OCI-M2 (cell line): ENCODE data around the gene SLC35F1.
"Not testable (repeated sequence)": the region's sequence is repeated elsewhere in the genome, so short reads cannot be mapped to it uniquely, and the experiment has no call there.

Experiments used
- DNase-seq: peaks from one replicate; lab custom pipeline; 2025; ENCODE audit not compliant: unreplicated experiment; lab: John Stamatoyannopoulos, UW

SLC35F1 gene

GRCh38 chr6:117989086-117989485 lies 82.0 kb downstream of the SLC35F1 start:
- no peak for DNase-seq

DNA sequence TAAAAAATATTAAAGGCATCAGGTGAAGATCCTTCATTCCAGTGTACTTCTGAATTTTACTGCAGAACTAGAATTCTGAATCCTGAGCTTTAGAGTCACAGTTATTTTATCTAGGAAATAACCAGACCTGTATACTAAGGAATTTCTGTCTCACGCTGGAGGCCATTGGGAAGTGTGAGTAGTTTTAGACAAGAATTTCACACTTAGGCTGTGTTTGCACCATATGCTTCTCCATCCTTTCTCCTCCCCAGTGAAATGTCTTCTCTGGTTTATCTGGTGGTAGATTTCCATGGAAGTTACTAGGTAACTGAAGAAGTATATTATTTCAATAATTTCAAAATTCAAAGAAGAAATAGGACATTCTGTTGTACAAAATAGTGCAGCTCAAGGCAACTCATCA lies 83.1 kb downstream of the SLC35F1 start:
- DNase-seq, result no peak

- no peak for DNase-seq
These were observed 85.8 kb downstream of the SLC35F1 start for GRCh38 chr6:117992856-117993255.

DNA sequence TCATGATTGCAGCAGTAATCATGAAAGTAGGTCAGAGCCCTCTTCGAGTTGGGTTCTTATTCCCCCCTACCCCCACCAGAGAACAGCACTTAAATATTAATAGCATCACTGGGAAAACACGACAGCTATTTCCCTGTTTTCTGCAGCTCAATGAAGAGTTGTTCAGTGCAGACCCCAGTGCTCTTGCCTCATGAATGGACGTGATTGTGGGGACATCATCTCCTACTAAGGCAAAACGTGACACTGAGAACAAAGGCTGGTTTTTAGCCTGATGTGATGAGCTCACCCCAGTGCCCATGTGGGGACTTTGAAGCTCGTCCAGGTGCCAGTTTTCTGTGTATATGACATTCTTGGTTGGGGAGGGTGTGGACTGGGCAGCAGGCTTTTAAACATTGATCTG lies 105.9 kb downstream of the SLC35F1 start:
- DNase-seq, result no peak

DNA sequence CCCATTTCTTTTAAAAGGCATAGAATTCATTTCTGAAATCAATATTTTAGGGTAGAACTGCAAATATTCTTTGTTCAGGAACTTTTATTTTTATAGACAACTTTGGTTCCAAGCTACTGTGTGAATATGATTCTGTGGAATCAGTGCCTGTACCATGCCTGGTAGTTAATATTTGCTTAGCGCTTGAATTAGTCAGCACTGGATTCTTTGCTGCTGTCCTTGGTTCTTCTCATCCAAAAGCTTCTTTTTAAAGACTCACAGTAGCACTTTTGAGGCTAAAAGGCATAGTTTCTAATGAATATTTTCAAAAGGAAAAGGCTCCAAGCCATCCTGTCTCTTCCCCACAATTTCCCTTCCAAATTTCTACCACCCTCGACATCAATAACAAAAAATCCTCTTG lies 109.5 kb downstream of the SLC35F1 start:
- no peak for DNase-seq

DNA sequence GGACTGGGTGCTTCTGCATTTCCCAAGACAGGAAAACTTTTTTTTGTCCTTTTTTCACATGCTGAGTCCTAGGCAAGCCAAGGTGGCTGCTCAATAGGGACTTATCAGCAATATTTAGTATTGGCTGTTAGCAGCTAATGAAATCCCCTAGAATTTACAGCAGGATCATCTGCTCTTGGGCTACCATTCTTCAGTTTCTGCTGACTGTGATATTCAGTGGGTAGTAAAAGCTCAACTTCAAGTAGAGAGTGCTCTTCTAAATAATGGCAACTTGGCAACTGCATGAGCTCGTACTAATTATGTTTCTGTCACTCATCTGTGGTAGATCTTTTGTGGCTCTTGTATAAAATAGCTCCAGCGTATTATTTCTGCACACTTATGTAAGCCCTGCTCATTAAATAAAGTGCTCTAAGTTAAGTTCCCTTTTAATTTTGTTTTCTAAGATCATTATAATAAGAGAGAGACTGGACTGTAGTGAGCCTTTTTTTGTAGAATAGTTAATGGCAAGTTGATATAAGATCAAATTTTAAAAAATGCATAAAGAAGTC lies 110.3 kb downstream of the SLC35F1 start:
- no peak for DNase-seq

GRCh38 chr6:118023771-118024170 lies 116.7 kb downstream of the SLC35F1 start:
- DNase-seq, result no peak

- no peak for DNase-seq
These were observed 122.9 kb downstream of the SLC35F1 start for GRCh38 chr6:118029967-118030366.

GRCh38 chr6:118037479-118037878 lies 130.4 kb downstream of the SLC35F1 start:
- not testable (repeated sequence) for DNase-seq

DNA sequence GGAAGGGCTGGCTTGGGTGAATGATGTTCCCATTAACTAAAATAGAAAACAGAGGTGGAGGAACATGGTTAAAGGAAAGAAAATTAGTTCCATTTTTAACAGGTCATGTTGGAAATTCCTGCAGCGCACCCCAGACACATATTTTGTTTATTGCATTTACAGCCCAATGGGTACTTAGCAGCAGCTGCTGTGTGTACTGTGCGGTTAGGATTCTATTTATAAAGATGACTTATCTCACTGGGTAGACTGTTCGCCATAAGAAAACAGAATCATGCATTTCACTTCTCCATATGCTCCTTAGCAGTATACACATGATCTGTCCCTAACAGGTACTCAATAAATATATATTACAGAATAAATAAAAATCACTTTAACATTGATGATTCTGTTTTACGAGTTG lies 135.8 kb downstream of the SLC35F1 start:
- DNase-seq, result no peak

DNA sequence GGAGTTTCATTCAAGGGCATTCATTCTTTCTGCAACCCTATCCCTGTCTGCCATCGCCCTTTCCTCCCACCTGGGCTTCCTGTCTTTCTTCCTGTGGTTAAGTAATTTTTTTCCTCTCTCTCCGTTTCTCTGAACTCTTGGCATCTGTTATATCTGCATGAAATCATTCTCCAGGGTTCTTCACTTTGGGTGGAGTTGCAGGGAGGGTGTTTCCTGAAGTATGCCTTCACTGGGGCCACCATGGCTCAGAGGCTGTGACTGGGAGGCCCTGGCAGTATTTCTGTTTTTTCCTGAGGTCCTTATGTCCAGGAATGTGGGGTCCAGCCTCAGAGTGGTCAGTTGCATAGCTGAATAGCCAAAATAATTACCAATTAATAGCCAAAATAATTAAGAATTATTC lies 137.2 kb downstream of the SLC35F1 start:
- no peak for DNase-seq

GRCh38 chr6:118054082-118054481 lies 147.0 kb downstream of the SLC35F1 start:
- no peak for DNase-seq

DNA sequence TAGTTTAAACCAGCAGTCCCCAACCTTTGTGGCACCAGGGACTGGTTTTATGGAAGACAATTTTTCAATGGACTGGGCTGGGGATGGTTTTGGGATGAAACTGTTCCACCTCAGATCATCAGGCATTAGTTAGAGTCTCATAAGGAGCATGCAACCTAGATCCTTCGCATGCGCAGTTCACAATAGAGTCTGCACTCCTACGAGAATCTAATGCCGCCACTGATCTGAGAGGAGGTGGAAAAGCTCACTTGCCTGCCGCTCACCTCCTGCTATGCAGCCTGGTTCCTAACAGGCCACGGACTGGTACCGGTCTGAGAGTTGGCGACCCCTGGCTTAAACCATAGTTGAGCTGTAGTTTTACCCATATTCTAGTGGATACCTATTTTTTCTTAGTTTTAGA lies 154.6 kb downstream of the SLC35F1 start:
- DNase-seq, result no peak

GRCh38 chr6:118080547-118080946 lies 173.5 kb downstream of the SLC35F1 start:
- DNase-seq, result no peak

- DNase-seq, result no peak
These were observed 176.6 kb downstream of the SLC35F1 start for GRCh38 chr6:118083711-118084110.

- DNase-seq, result no peak
These were observed 178.6 kb downstream of the SLC35F1 start for GRCh38 chr6:118085665-118086064.

DNA sequence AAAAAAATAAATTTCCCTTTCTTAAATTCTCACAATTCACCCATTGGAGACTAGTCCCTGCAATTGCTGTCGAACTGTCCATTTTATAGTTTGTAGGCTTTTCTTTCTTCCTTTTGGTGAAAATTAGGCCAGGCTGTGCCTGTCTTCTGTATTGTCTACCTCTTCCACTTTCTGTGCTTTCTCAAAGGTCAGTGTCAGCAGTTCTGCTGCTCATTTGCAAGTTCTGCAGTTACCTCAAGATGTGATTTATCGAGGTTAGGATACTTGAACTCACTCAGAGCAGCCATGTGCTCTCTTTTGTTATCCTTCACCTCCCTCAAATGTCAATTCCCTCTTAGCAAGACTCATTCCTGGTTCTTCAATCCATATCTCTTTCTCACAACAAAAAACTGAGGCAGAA lies 179.1 kb downstream of the SLC35F1 start:
- DNase-seq, result no peak

- no peak for DNase-seq
These were observed 185.0 kb downstream of the SLC35F1 start for GRCh38 chr6:118092086-118092485.

DNA sequence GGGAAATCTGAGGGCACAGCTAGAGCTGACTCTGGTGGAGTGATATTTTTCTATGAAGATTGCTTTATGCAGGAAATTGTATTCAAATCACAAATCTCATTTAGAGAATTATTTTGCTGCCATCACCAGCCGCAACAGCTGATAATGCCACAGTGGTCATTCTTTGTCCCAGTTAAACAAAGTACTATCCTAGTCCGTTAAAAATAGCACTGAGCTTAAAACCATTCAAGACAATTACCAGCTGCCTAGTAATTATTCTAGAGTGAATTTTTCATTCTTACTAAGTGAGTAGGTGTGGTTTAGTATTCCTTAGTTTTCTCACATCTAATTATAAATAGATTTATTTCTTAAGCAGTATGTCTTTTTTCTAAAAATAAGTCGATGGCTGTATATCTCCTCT lies 190.5 kb downstream of the SLC35F1 start:
- DNase-seq, result no peak

DNA sequence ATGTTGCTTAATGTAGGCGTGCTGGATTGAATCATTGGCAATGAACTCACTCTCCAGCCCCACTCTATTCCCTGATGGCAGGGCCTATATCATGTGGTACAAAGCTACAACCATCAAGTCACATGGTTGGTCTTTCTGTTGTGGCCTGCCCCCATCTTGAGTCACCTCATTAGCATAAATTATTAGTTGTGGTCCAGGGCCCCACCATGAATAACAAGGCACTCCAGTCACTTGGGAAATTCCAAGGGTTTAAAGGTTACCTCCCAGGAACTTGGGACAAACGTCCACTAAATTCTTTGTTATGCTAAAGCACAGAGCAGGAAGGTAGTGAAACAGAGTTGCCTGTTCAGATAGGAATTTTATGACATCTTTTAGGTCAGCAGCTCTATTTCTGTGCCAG lies 193.7 kb downstream of the SLC35F1 start:
- DNase-seq, result no peak

DNA sequence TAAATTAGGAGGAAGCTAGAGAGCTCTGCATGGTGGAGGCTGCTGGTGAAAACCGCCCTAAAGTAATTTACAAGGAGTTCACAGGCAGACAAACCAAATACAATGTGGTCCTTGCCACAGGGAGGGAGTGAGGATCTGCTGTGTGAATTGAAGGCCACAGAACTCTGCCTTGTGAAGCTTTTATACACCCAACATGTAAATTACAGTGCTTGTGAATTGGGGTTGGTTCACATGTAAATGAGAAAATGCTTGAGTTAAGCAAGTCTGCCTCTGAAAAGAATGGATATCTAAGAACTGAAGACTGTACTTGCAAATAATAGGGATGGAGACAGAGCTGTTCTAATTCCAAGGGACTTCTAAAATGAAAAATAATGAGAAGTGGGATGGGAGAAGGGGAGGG lies 194.2 kb downstream of the SLC35F1 start:
- no peak for DNase-seq

DNA sequence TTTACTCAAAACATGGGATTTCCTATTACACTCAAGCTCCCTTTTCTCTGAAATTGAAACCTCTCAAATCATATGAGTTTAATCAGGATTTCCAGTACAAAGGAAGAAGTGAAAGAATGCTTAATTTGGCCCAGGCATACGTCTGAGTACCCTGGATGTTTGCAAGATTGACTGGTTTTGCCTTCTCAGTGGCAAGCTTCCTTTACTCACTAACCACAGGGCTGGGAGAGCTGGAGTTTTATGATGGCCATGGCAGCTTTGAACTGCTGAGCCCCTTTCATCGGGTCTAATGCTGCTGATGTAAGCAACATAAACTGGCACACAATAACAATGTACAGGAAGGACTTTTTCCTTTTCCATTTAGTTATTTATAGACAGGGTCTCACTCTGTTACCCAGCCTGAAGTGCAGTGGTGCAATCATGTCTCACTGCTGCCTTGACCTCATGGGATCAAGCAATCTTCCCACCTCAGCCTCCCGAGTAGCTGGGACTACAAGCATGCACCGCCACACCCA lies 194.8 kb downstream of the SLC35F1 start:
- DNase-seq, result no peak

GRCh38 chr6:118102401-118102800 lies 195.3 kb downstream of the SLC35F1 start:
- no peak for DNase-seq
